22Rv1 (cell line): ENCODE measurements around the gene HOXB2.

Experiments used
- CTCF ChIP-seq: fragments of 450-650 bp; IDR thresholded peaks from 2 replicates; pipeline ENCODE4 v1.5.1; 2017; ENCODE audit warnings: mild to moderate bottlenecking
- ZFX ChIP-seq: fragments of 450-650 bp; IDR thresholded peaks from 2 replicates; pipeline ENCODE4 v1.6.1; 2017; ENCODE audit warnings: antibody characterized with exemption, borderline replicate concordance

- TF ChIP-seq CTCF (no peak), ZFX (no peak)
Observed at GRCh38 chr17:48577946-48578615, 33.2 kb upstream of the HOXB2 start, which contains the start of gene HOXB4.
